HG03103 (cell line): ENCODE data around the gene CPT1A.
"Not testable (repeated sequence)": the region's sequence is repeated elsewhere in the genome, so short reads cannot be mapped to it uniquely, and the experiment has no call there.

Experiments
- ATAC-seq: cut with Tn5 transposase; IDR thresholded peaks from one replicate; pipeline ENCODE4 v1.9.1; 2021; ENCODE audit warnings: low read depth; ENCODE audit not compliant: unreplicated experiment

CPT1A gene

GRCh38 chr11:68841718-68842426 is at the start of gene CPT1A:
Gene CPT1A (minus strand): TSS chr11:68841916. CDS start chr11:68815474, 26,442 bp downstream.
- no peak for ATAC-seq

GRCh38 chr11:68890490-68891231 is 48.9 kb upstream of the CPT1A start:
- no peak for ATAC-seq

GRCh38 chr11:68889948-68890446 is 48.3 kb upstream of the CPT1A start:
- ATAC-seq: no peak

- ATAC-seq: not testable (repeated sequence)
These were observed 43.1 kb upstream of the CPT1A start for GRCh38 chr11:68884827-68885226.

GRCh38 chr11:68882391-68882790 is 40.7 kb upstream of the CPT1A start:
- ATAC-seq: no peak

- no peak for ATAC-seq
These were observed 39.6 kb upstream of the CPT1A start for GRCh38 chr11:68881320-68881719.

GRCh38 chr11:68880851-68881250 is 39.1 kb upstream of the CPT1A start:
- ATAC-seq: no peak

- ATAC-seq: no peak
These were observed 36.3 kb upstream of the CPT1A start for GRCh38 chr11:68878022-68878421.

- no peak for ATAC-seq
These were observed 30.7 kb upstream of the CPT1A start for GRCh38 chr11:68872216-68873003.

- ATAC-seq: no peak
These were observed 28.8 kb upstream of the CPT1A start for GRCh38 chr11:68870470-68870869.

GRCh38 chr11:68868221-68868835 is 26.6 kb upstream of the CPT1A start:
- no peak for ATAC-seq

GRCh38 chr11:68867066-68867465 is 25.4 kb upstream of the CPT1A start:
- no peak for ATAC-seq

- ATAC-seq: no peak
These were observed 23.5 kb upstream of the CPT1A start for GRCh38 chr11:68865241-68865640.

GRCh38 chr11:68863553-68864265 is 22.0 kb upstream of the CPT1A start:
- no peak for ATAC-seq

- no peak for ATAC-seq
These were observed 20.7 kb upstream of the CPT1A start for GRCh38 chr11:68862421-68862820.

- ATAC-seq: no peak
These were observed 17.4 kb upstream of the CPT1A start for GRCh38 chr11:68859123-68859522.

- ATAC-seq: no peak
These were observed 15.4 kb upstream of the CPT1A start for GRCh38 chr11:68857037-68857586.

GRCh38 chr11:68856425-68857030 is 14.8 kb upstream of the CPT1A start:
- ATAC-seq: not testable (repeated sequence)
